ENCODE measurements around the gene FOXF1.

The FOXF1 gene

DNA sequence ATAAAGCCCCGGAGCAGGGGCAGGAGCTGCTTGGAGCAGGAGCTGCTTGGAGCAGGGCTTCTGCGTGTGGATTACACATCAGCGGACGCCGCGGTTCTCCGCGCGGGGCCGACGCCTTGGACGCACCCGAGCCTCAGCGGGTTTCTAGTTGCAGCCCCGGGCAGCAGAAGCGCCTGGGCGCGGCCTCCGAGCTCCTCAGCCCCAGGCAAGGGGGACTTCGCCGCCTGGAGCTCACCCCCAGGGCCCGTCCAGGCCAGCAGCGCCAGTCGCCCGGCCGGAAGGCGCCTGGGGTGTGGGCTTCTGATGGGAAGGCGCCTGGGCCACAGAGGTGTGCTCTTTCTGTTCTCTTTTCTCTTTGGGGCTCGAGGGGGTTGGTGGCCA lies 6.3 kb downstream of the FOXF1 start:
- no peak for ATAC-seq
- H3K27me3 Mint-ChIP-seq, result peaks cover 96% of the 10 kb centered on the region
- no peak overlapping the region for H3K27ac Mint-ChIP-seq

DNA sequence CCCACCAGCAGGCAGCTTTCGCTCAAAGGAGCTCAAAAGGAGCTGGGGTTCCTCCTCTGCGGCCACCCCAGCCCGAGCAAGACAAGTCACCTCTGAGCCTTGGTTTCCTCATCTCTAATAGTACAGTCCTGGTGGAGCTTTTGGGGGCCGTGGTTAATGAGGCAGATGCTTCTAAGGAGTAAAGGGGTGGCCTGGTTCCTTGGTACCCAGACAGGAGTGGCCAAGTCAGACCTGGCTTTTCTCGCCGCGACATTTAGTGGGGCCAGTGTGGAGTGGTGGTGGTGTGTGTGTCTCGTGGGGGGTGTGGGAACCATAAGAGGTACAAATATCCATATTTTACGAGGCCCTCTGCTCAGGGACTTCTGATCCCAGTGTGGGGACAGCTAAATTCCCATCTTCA lies 6.7 kb downstream of the FOXF1 start:
- H3K4me1 Mint-ChIP-seq, result peaks cover 12% of the 10 kb centered on the region
- no peak for ATAC-seq
- DNase-seq, result no peak
- no peak overlapping the region for H3K27ac Mint-ChIP-seq
- H3K9me3 Mint-ChIP-seq, result no peaks in the 10 kb centered on the region
- peaks cover 92% of the 10 kb centered on the region for H3K27me3 Mint-ChIP-seq
- no peak overlapping the region for H3K4me3 Mint-ChIP-seq

More for the DNA sequence above, 6.3 kb downstream of the FOXF1 start:
- no peak for DNase-seq
- Mint-ChIP-seq H3K4me1 (peaks cover 15% of the 10 kb centered on the region), H3K4me3 (no peak overlapping the region), H3K9me3 (no peaks in the 10 kb centered on the region)

DNA sequence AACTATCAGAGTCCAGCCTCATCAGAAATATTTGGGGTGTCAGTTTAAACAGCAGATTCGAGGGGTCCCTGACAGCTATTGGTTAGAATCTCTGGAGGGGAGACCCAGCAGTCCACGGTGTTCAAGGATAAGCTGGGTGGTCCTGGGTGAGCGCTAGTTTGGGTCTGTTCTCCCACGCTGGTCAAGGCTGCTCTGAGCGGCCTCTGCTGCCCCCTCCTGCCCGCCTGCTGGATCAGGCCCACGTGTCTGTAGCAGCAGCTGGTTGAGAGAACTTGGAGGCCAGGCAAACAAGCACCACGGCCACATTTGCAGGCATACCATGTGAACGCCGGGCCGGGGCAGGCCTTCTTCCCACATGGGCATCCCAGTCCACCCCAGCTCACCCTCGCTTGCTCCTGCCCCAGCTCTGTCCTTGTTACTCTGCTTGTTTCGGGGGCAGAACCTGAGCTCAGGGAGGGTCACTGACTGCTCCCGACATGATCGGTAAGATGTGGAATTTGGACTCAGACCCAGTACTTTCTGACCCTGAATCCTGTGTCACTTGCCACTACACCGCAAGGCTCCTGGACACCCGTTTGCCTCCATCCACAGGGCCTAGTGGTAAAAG lies 7.4 kb downstream of the FOXF1 start:
- no peak overlapping the region for H3K4me3 Mint-ChIP-seq
- no peak overlapping the region for H3K27ac Mint-ChIP-seq
- peaks cover 89% of the 10 kb centered on the region for H3K27me3 Mint-ChIP-seq
- peak in 1 of 2 donors; percentile 53 for DNase-seq
- peaks cover 12% of the 10 kb centered on the region for H3K4me1 Mint-ChIP-seq
- H3K9me3 Mint-ChIP-seq, result no peaks in the 10 kb centered on the region
- peak; percentile 79 for ATAC-seq

DNA sequence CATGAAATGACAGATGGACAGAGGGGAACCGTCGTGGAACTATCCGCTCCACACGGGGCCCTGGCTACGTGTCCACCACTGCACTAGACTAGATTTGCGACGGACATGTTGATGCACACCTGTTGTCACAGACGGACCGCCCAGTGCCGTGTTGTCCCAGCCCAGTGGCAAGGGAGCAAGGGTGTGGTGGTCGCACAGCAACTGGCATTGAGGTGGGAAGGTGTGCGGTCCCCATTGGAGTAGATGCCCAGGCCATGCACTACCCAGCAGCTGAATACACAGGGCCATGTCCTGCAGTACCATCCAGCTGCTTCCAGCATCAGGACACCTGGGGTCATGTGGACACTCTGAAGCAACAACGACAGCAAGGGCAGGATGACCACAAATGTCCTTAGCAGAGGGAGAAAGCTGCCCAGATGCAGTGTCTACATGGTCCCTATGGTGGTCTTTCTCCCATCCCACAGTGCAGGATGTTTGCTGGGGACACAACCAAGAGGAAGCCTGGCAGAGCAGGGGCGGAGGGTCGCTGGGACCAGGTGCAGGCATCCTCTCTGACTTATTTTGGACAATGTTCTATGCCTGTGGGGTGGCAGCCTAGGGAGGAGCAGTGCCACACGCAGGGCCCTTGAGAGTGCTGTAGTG lies 8.8 kb downstream of the FOXF1 start:
- DNase-seq (no peak), ATAC-seq (no peak)
- Mint-ChIP-seq H3K27me3 (peaks cover 81% of the 10 kb centered on the region), H3K27ac (peak overlapping the region in 1 of 2 donors; percentile 15), H3K9me3 (no peaks in the 10 kb centered on the region), H3K4me1 (peaks cover 12% of the 10 kb centered on the region), H3K4me3 (no peak overlapping the region)

DNA sequence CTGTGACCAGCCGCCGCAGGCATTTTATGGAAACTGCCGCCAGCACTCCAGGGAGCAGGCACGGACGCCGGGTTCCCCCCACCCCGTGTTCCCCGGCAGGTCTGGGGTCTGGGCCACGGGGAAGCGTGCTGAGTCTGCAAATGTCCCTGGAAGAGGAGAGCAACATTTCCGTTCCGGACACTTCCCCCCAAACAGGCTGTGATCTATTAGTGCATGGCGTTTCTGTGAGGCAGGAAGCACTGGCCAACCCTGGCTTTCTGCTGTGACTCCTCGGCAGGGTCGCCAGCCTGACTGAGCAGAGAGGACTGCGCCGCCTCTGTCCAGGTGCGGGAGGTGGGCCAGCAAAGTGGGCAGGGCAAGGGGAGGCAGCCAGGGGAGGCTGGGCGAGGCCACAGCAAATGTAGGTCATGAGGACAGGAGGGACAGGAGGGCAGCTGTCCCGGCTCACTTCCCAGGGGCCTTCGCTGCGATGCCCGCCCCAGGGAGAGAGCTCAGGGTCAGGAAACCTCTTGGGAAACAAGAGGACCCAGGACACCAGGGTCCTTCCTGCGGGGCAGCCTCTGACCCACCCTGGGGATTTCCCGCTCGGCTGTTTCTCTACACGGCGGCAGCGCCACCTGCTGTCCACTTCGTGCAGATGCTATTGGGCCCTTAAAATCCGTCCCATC lies 9.5 kb downstream of the FOXF1 start:
- H3K4me3 Mint-ChIP-seq, result peak overlapping the region in 1 of 2 donors; percentile 64
- no peak for ATAC-seq

DNA sequence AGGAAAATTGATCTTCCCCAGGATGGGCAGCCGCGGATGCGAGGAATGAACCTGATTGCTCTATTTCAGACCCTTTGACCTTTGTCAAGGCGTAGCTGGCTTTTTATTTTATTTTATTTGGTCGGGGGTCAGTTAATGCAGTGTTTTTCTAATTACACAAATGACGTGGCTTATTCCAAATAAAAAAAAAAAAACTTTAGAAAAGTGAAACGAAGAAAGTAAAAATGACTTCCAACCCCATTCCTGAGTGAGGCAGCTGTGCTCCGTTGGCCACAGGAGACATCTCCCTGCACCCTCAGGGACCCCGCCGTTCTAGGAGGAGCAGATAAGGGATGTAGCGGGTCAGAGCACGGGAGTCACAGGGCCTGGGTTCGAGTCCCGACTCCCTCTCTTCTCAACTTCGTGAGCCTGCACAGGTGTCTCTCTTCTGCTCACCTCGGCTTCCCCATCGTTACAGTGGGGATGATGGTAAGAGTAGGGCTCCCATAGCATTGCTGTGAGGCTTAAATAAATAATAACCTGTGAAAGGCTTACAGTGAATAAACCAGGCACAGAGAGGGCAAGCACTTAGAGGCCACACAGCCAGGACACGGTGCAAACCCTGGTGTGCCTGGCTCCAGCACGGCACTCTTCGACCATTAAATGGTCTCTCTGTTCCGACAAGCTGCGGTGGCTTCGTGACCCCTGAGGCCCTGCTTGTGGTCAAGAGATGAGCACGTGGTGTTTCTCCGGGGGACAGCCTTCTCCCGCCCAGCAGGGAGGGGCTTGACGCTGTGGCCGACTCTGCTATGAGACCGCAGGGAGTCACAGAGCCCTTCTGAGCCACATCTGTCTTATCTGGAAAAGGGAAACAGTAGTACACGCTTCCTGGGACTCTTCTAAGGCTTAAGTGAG lies 10.2 kb downstream of the FOXF1 start:
- Mint-ChIP-seq H3K9me3 (no peaks in the 10 kb centered on the region), H3K27me3 (peaks cover 66% of the 10 kb centered on the region), H3K4me1 (peaks cover 12% of the 10 kb centered on the region), H3K4me3 (no peak overlapping the region), H3K27ac (no peak overlapping the region)
- ATAC-seq, result no peak
- no peak for DNase-seq

More for the DNA sequence above, 9.5 kb downstream of the FOXF1 start:
- Mint-ChIP-seq H3K9me3 (no peaks in the 10 kb centered on the region), H3K4me1 (peaks cover 12% of the 10 kb centered on the region), H3K27me3 (peaks cover 74% of the 10 kb centered on the region), H3K27ac (peak overlapping the region in 1 of 2 donors; percentile 42)
- peak; percentile 39 to 41 for DNase-seq

DNA sequence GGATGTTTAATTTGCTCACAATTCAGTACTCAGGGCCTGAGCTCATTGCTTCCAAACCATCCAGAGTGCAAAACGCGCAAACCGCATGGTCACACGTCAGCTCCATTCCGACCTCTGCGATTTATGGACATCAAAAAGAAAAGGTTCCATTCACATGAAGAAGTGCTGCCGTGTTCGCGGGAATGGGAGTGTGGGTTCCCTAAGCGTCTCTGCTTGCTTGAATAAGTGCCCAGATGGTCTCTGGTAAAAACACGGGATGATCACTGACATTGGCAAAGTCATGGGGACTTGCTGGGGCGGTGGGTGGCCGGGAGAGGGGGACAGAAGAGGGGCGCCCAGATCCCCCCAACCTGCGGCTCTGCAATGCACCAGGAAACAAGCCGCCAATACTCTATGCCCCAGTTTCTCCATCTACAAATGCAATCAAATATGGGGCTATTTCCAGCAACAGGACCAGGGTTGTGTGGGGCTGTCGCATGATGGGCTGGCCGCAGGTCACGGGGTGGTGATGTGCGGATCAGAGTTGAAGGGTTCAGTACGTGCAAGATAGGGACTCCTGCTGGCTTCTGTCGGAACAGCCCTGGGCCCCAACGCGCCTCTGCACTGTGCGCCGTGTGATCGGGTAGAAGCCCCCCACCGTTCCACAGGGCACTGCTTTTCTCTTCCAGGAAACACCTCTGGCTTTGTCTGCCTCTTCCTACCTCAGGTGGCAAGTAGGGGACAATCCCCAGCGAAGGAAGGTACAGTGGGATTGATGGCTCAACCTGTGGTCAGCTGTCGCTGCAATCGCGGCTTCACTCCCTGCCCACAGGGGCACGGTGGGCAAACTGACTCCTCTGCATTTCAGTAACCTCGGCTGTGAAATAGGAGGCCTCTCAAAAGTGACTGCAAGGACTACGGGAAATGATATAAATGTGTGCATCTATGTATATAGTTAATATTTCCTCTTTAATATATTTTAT lies 11.2 kb downstream of the FOXF1 start:
- H3K9me3 Mint-ChIP-seq, result no peaks in the 10 kb centered on the region
- H3K4me1 Mint-ChIP-seq, result peaks cover 12% of the 10 kb centered on the region
- DNase-seq (no peak), ATAC-seq (no peak)
- H3K4me3 Mint-ChIP-seq, result no peak overlapping the region
- no peak overlapping the region for H3K27ac Mint-ChIP-seq
- H3K27me3 Mint-ChIP-seq, result peaks cover 57% of the 10 kb centered on the region

DNA sequence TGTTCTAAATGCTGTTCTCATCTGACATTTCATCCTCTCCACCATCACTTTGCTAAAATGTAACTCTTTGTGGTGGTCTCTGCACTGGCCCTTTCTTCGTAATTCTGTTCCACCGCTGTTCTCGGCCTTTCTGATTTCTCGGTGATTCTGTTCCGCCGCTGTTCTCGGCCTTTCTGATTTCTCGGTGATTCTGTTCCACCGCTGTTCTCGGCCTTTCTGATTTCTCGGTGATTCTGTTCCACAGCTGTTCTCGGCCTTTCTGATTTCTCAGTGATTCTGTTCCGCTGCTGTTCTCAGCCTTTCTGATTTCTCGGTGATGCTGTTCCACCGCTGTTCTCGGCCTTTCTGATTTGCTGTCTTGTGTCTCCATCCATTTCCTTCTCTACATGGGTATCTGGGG lies 12.3 kb downstream of the FOXF1 start:
- Mint-ChIP-seq H3K27ac (peak overlapping the region in 1 of 2 donors; percentile 91), H3K4me1 (peaks cover 12% of the 10 kb centered on the region), H3K4me3 (no peak overlapping the region), H3K27me3 (peaks cover 46% of the 10 kb centered on the region), H3K9me3 (no peaks in the 10 kb centered on the region)
- ATAC-seq, result no peak
- DNase-seq, result no peak

DNA sequence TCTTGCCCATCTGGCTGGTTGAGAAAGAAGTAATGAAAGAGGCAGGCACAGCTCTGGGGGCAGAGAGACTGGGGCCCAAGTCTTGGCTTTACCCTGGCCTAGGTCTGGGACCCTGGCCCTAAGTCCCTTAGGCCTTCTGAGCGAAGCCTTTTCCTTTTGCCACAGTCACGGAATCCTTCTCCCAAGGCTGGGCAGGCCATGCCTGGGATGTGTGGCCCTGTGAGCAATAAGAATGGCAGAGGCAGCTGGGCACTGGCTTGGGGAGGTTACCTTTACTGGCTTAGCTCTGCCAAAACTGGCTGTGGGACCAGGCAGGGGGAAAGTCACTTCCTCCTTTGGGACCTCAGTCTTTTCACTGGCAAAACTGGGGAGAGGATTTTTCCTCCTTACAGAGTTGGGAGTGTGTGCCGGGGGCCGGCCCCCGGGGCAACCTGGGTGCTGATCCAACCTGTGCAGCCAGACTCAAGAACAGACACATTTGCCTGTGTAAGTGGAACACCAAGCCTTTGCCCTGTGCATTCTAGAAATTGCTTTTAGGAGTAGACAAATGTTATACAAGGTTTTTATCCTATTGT lies 12.9 kb downstream of the FOXF1 start:
- Mint-ChIP-seq H3K9me3 (no peaks in the 10 kb centered on the region), H3K4me1 (peaks cover 12% of the 10 kb centered on the region), H3K4me3 (no peak overlapping the region), H3K27ac (peak overlapping the region in 1 of 2 donors; percentile 91), H3K27me3 (peaks cover 39% of the 10 kb centered on the region)
- DNase-seq (no peak), ATAC-seq (no peak)

DNA sequence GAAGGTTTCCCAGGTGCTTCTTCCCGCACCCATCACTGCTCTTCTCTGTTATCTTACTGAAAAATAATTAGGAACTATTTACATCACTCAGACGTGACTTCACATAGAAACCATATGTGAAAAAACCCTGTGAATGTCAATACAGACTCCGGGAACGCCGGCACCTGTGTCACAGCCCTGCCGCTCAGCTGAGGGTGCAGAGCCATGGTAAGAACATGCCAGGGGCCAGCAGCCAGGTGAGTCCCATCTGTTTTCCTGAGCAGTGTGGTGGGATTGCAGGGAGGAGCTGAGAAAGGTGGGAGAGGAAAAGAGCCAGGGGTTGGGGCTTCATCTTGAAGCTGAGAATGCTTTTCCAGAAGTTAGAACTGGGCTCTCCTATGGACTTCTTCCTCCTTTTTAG lies 13.7 kb downstream of the FOXF1 start:
- ATAC-seq (no peak), DNase-seq (no peak)
- no peaks in the 10 kb centered on the region for H3K9me3 Mint-ChIP-seq
- H3K27ac Mint-ChIP-seq, result no peak overlapping the region
- H3K4me1 Mint-ChIP-seq, result peaks cover 12% of the 10 kb centered on the region
- peaks cover 32% of the 10 kb centered on the region for H3K27me3 Mint-ChIP-seq
- no peak overlapping the region for H3K4me3 Mint-ChIP-seq

DNA sequence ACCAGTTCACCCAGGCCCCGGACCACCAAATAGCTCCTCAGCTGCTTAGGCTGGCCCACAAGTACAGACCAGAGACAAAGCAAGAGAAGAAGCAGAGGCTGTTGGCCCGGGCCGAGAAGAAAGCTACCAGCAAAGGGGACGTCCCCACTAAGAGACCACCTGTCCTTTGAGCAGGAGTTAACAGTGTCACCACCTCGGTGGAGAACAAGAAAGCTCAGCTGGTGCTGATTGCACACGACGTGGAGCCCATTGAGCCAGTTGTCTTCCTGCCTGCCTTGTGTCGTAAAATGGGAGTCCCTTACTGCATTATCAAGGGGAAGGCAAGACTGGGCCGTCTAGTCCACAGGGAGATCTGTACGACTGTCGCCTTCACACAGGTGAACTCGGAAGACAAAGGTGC lies 15.4 kb downstream of the FOXF1 start:
- DNase-seq, result no peak
- peak overlapping the region in 1 of 2 donors; percentile 74 for H3K27ac Mint-ChIP-seq
- H3K9me3 Mint-ChIP-seq, result no peaks in the 10 kb centered on the region
- no peaks in the 10 kb centered on the region for H3K4me1 Mint-ChIP-seq
- ATAC-seq, result no peak
- H3K4me3 Mint-ChIP-seq, result no peak overlapping the region
- peaks cover 19% of the 10 kb centered on the region for H3K27me3 Mint-ChIP-seq

DNA sequence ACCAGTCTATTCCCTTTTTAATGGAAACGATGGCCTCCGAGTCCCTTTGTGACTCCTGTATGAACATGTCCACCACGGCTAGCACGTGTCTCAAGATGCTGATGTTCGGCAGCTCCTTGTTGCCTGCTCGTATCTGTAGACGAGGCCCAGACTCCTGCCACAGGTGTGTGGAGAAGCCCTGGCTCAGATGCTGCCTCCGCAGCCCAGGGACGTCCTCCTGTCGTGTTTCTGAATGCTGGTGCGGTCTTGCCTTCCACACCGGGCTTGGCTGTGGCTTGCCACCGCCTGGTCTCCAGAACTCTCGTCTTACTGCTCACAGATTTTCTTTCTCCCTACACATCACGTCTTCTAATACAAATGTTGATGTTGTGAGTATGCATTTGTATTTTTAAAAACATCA lies 17.0 kb downstream of the FOXF1 start:
- ATAC-seq (no peak), DNase-seq (no peak)
- no peak overlapping the region for H3K27ac Mint-ChIP-seq
- peaks cover 9% of the 10 kb centered on the region for H3K27me3 Mint-ChIP-seq
- H3K9me3 Mint-ChIP-seq, result no peaks in the 10 kb centered on the region
- no peak overlapping the region for H3K4me3 Mint-ChIP-seq
- no peaks in the 10 kb centered on the region for H3K4me1 Mint-ChIP-seq

DNA sequence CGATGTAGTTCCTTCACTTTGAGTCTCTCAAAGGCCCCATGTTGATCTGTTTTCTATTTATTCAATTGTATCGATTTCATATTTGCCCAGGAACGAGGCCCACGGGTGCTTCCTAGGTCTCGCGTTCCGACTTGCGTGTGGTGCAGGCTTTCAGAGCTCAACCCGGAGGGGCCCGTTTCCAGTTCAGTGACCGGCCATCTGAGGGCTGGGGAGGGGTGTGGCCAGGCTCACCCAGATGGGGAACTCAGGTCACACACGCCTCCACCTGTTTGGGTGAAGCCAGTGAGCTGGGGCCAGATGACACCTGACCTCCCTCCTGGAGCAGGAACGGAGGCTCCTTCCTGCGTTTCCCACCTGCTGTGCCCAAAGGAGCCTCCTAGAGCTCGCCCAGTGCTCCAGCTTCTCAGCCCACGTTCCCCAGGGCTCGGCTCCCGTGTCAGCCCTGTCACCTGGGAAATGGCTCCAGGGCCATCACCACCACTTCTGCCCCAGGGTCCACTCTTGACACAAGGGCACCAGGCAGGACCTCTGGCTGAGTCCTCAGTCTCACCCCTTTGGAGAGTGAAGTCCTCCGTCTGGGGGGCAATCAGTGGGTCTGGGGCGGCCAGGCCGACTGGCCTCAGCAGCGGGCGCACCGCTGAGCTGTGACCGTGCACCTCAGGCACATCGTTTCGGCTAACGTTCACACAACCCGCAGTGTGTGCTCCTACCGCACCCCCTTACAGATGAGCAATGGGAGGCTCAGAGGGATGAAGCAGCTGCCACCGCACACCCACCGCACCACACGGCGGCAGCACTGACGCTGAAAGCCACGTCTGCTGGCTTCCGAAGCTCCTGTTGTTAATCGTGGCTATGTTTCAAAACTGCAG lies 18.0 kb downstream of the FOXF1 start:
- no peaks in the 10 kb centered on the region for H3K27me3 Mint-ChIP-seq
- H3K4me1 Mint-ChIP-seq, result no peaks in the 10 kb centered on the region
- no peak overlapping the region for H3K27ac Mint-ChIP-seq
- no peaks in the 10 kb centered on the region for H3K9me3 Mint-ChIP-seq
- no peak for DNase-seq
- ATAC-seq, result no peak
- no peak overlapping the region for H3K4me3 Mint-ChIP-seq

DNA sequence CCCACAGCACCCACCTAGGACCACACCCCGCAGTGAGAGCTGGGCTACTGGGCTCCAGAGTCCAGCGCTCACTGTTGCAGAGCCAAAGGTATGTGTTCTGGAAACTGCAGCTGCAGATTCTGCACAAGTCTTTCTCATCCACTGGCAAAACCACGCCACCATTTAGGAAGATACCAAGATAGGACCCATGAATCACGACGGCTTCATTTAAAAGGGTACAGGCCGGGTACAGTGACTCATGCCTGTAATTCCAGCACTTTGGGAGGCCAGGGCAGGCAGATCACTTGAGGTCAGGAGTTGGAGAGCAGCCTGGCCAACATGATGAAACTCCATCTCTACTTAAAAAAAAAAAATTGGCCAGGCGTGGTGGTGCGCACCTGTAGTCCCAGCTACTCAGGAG lies 18.8 kb downstream of the FOXF1 start:
- no peak overlapping the region for H3K4me3 Mint-ChIP-seq
- H3K9me3 Mint-ChIP-seq, result no peaks in the 10 kb centered on the region
- H3K4me1 Mint-ChIP-seq, result no peaks in the 10 kb centered on the region

More for the DNA sequence above, 18.8 kb downstream of the FOXF1 start:
- DNase-seq (no peak), ATAC-seq (no peak)
- no peaks in the 10 kb centered on the region for H3K27me3 Mint-ChIP-seq
- no peak overlapping the region for H3K27ac Mint-ChIP-seq

All from stimulated activated naive CD8-positive, alpha-beta T cell treated with anti-CD3 and anti-CD28 coated beads, Interleukin-15, amount 100 ng/mL, for 72 hours (primary cell).